ENCODE results near the gene DGKI.
"Not testable (repeated sequence)": the region's sequence is repeated elsewhere in the genome, so short reads cannot be mapped to it uniquely, and the experiment has no call there.

The DGKI gene

GRCh38 chr7:137469191-137469811, 377.5 kb downstream of the DGKI start:
- DNase-seq (ENCODE audit: low spot score), result no peak

GRCh38 chr7:137462847-137463246, 383.9 kb downstream of the DGKI start:
- DNase-seq (ENCODE audit: low spot score), result no peak

- no peak for DNase-seq (ENCODE audit: low spot score)
These were observed 384.6 kb downstream of the DGKI start for GRCh38 chr7:137462074-137462715.

GRCh38 chr7:137458399-137458798, 388.4 kb downstream of the DGKI start:
- DNase-seq (ENCODE audit: low spot score), result no peak

GRCh38 chr7:137454767-137455166, 392.0 kb downstream of the DGKI start:
- DNase-seq (ENCODE audit: low spot score), result no peak

- peak; percentile 34 for DNase-seq (ENCODE audit: low spot score)
These were observed 392.5 kb downstream of the DGKI start for GRCh38 chr7:137454246-137454724.

- no peak for DNase-seq (ENCODE audit: low spot score)
These were observed 393.4 kb downstream of the DGKI start for GRCh38 chr7:137453356-137453755.

- no peak for DNase-seq (ENCODE audit: low spot score)
These were observed 397.8 kb downstream of the DGKI start for GRCh38 chr7:137449016-137449415.

GRCh38 chr7:137448572-137448971, 398.2 kb downstream of the DGKI start:
- not testable (repeated sequence) for DNase-seq (ENCODE audit: low spot score)

- no peak for DNase-seq (ENCODE audit: low spot score)
These were observed 400.7 kb downstream of the DGKI start for GRCh38 chr7:137446025-137446424.

GRCh38 chr7:137445268-137445667, 401.5 kb downstream of the DGKI start:
- DNase-seq (ENCODE audit: low spot score), result no peak

- DNase-seq (ENCODE audit: low spot score), result no peak
These were observed 403.2 kb downstream of the DGKI start for GRCh38 chr7:137443616-137444015.

GRCh38 chr7:137441451-137441850, 405.3 kb downstream of the DGKI start:
- no peak for DNase-seq (ENCODE audit: low spot score)

- DNase-seq (ENCODE audit: low spot score), result no peak
These were observed 406.6 kb downstream of the DGKI start for GRCh38 chr7:137439829-137440825.

- DNase-seq (ENCODE audit: low spot score), result no peak
These were observed 411.8 kb downstream of the DGKI start for GRCh38 chr7:137434946-137435345.

- DNase-seq (ENCODE audit: low spot score), result no peak
These were observed 412.2 kb downstream of the DGKI start for GRCh38 chr7:137434530-137434929.

- no peak for DNase-seq (ENCODE audit: low spot score)
These were observed 423.5 kb downstream of the DGKI start for GRCh38 chr7:137423321-137423720.

GRCh38 chr7:137421366-137421765, 425.4 kb downstream of the DGKI start:
- no peak for DNase-seq (ENCODE audit: low spot score)

GRCh38 chr7:137418841-137419240, 427.9 kb downstream of the DGKI start:
- DNase-seq (ENCODE audit: low spot score), result no peak

GRCh38 chr7:137417464-137417863, 429.3 kb downstream of the DGKI start:
- no peak for DNase-seq (ENCODE audit: low spot score)

- DNase-seq (ENCODE audit: low spot score), result no peak
These were observed 432.9 kb downstream of the DGKI start for GRCh38 chr7:137413901-137414300.

- no peak for DNase-seq (ENCODE audit: low spot score)
These were observed 435.3 kb downstream of the DGKI start for GRCh38 chr7:137411446-137411845.

GRCh38 chr7:137408126-137408525, 438.6 kb downstream of the DGKI start:
- DNase-seq (ENCODE audit: low spot score), result no peak
